CD4-positive, alpha-beta T cell (primary cell): Measurements from ENCODE around the gene MFAP3. TPM values are rescaled to one million over a fixed set of nuclear protein-coding genes. Genes with fewer than 3 reads are reported as not detected.

Experiments used
- ATAC-seq: fragments of 200-7000 bp; cut with Tn5 transposase; one replicate; pipeline ENCODE4 v1.10.0; 2022; ENCODE audit warnings: mild to moderate bottlenecking; ENCODE audit not compliant: poor library complexity
- CTCF ChIA-PET: fragments of 350-600 bp; sonication (Branson Sonifier 250); formaldehyde crosslinking; loops from one replicate; lab custom pipeline; 2021; ENCODE audit warnings: antibody characterized with exemption, inconsistent platforms; lab: Charles Lee
- POLR2A ChIA-PET: fragments of 350-600 bp; sonication (Branson Sonifier 250); formaldehyde crosslinking; loops from one replicate; lab custom pipeline; 2021; ENCODE audit warnings: antibody characterized with exemption, inconsistent platforms; lab: Charles Lee
- DNase-seq, 14 experiments: peaks; one replicate each; pipeline ENCODE4 v3.0.0-alpha.2; 2013 to 2020; ENCODE audit warnings: mixed read lengths in 2 of 14
- H3K27ac ChIP-seq, 2 donors: one replicate each; pipeline versions ENCODE4 v1.5.1 to v1.7.0; 2013; ENCODE audit warnings: low read length in 2 of 2, low read depth in 1 of 2, mild to moderate bottlenecking in 1 of 2
- H3K27me3 ChIP-seq, 2 experiments: 1 replicate in 1 of 2; 2 replicates in 1 of 2; pipeline versions ENCODE4 v1.6.1 to v1.7.0; 2013; ENCODE audit warnings: low read length in 2 of 2, control low read depth in 1 of 2, mild to moderate bottlenecking in 1 of 2, moderate library complexity in 1 of 2; ENCODE audit not compliant: insufficient read depth in 2 of 2, control insufficient read depth in 1 of 2
- H3K36me3 ChIP-seq: one replicate; pipeline ENCODE4 v1.6.1; 2013; ENCODE audit warnings: low read length, control low read depth; ENCODE audit not compliant: insufficient read depth
- H3K4me1 ChIP-seq: one replicate; pipeline ENCODE4 v1.6.1; 2013; ENCODE audit warnings: low read length, control low read depth; ENCODE audit not compliant: insufficient read depth
- H3K4me3 ChIP-seq: one replicate; pipeline ENCODE4 v1.5.1; 2013; ENCODE audit warnings: mild to moderate bottlenecking, low read length, moderate library complexity
- H3K9me3 ChIP-seq, 2 experiments: 1 replicate in 1 of 2; 2 replicates in 1 of 2; pipeline versions ENCODE4 v1.6.1 to v1.7.0; 2013; ENCODE audit warnings: low read length in 2 of 2, mild to moderate bottlenecking in 2 of 2, control low read depth in 1 of 2, moderate library complexity in 1 of 2; ENCODE audit not compliant: control insufficient read depth in 1 of 2, insufficient read depth in 1 of 2
- H3K27ac Mint-ChIP-seq: one replicate; pipeline ENCODE4 v1.8.0; 2020; ENCODE audit warnings: mixed read lengths
- H3K27me3 Mint-ChIP-seq: one replicate; pipeline ENCODE4 v1.8.0; 2021; ENCODE audit warnings: mixed read lengths
- H3K36me3 Mint-ChIP-seq: one replicate; pipeline ENCODE4 v1.8.0; 2021; ENCODE audit warnings: low read depth, mixed read lengths
- H3K4me1 Mint-ChIP-seq: one replicate; pipeline ENCODE4 v1.8.0; 2021; ENCODE audit warnings: low read depth, mixed read lengths
- H3K4me3 Mint-ChIP-seq: one replicate; pipeline ENCODE4 v1.8.0; 2020; ENCODE audit warnings: mild to moderate bottlenecking, mixed read lengths
- H3K9me3 Mint-ChIP-seq: one replicate; pipeline ENCODE4 v1.8.0; 2020; ENCODE audit warnings: mixed read lengths
- intact Hi-C, 2 experiments: fragments of 100-400 bp; cut with DNase I in 1 of 2; cut with micrococcal nuclease in 1 of 2; formaldehyde crosslinking; loops; one replicate each; pipeline versions ENCODE4 v1.15.1 to v1.9.0; 2023 to 2025; cut with DNase I, micrococcal nuclease
- total RNA-seq, 174 experiments: library from RNA in 2 of 174; stranded (reverse) in 2 of 174; gene quantifications; one replicate each; pipeline ENCODE4 v1.2.3 and lab custom pipeline; 2021 to 2026
- TF ChIP-seq, protein P1 (sequence below): fragments of 200-600 bp; IDR thresholded peaks from one replicate; pipeline ENCODE4 v1.8.0; 2022; ENCODE audit warnings: antibody characterized with exemption, mild to moderate bottlenecking

The MFAP3 gene
- total RNA-seq, 2 experiments from 2014 or later, result 14.9 to 17.7 TPM

DNA sequence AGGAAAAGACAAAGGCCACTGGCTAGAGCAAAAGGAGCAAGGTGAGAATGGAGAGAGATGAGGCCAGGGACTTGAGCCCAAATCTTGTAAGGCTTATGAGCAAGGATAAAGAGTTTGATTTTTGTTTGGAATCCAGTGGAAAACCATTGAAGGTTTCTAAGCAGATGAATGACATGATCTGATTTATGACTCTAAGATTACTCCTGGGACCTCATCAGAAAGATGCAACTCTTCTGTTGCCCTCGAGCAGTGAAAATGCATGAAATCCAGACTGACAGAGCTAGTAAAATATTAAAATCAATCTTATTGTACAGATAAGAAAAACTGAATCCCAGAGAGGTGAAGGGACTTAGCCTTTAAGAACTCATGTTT lies 677 bp downstream of the MFAP3 start:
- H3K9me3 ChIP-seq, result no peaks in the 10 kb centered on the region
- H3K36me3 ChIP-seq, result peaks cover 6% of the 10 kb centered on the region
- TF ChIP-seq, protein P1, sequence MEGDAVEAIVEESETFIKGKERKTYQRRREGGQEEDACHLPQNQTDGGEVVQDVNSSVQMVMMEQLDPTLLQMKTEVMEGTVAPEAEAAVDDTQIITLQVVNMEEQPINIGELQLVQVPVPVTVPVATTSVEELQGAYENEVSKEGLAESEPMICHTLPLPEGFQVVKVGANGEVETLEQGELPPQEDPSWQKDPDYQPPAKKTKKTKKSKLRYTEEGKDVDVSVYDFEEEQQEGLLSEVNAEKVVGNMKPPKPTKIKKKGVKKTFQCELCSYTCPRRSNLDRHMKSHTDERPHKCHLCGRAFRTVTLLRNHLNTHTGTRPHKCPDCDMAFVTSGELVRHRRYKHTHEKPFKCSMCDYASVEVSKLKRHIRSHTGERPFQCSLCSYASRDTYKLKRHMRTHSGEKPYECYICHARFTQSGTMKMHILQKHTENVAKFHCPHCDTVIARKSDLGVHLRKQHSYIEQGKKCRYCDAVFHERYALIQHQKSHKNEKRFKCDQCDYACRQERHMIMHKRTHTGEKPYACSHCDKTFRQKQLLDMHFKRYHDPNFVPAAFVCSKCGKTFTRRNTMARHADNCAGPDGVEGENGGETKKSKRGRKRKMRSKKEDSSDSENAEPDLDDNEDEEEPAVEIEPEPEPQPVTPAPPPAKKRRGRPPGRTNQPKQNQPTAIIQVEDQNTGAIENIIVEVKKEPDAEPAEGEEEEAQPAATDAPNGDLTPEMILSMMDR, result no peak
- H3K27ac ChIP-seq, result no peak overlapping the region
- peaks cover 78% of the 10 kb centered on the region for H3K4me1 Mint-ChIP-seq
- intact Hi-C loops, result loop anchor here in 1 of 2 experiments (2.0 to 5.0 kb wide), 3 partner anchors 148 to 823 kb away; partner anchors contain the start of gene SAP30L
- ATAC-seq, result no peak
- no peak for DNase-seq
- H3K9me3 Mint-ChIP-seq, result no peaks in the 10 kb centered on the region
- ChIA-PET POLR2A (interaction anchor here (0.6 to 2.2 kb wide), 15 partner anchors 8 to 898 kb away, joined by 3 to 51 read pairs (median 5); partner anchors contain the start of genes GALNT10, GEMIN5 and SAP30L), CTCF (no interaction called here)
- peak overlapping the region; percentile 98 for H3K27ac Mint-ChIP-seq
- H3K4me1 ChIP-seq, result peaks cover 17% of the 10 kb centered on the region
- no peaks in the 10 kb centered on the region for H3K27me3 ChIP-seq
- no peaks in the 10 kb centered on the region for H3K27me3 Mint-ChIP-seq
- peak overlapping the region; percentile 92 for H3K4me3 ChIP-seq
- peak overlapping the region; percentile 99 for H3K4me3 Mint-ChIP-seq
- peaks cover 29% of the 10 kb centered on the region for H3K36me3 Mint-ChIP-seq

DNA sequence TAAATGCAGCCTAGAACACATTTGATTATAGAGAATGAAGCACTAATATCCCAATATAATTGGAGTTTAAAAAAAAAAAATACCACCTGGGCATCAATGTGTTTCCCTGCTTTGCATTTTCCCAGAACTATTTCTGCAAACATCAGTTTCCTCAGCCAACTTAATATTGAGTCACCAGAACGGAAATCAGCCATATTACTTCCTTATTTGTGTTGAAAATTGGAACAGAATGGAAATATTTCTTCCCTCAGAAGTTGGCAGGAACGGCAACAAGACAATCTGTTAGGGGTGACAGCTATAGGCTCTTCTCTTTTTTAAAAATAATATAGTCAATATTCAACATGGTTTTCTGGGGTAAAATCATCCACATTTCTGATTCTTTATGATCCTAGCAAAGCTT lies 4.0 kb downstream of the MFAP3 start:
- no peak for ATAC-seq
- DNase-seq, result no peak
- Histone ChIP-seq H3K9me3 (no peaks in the 10 kb centered on the region), H3K27ac (no peak overlapping the region), H3K27me3 (no peaks in the 10 kb centered on the region), H3K36me3 (peaks cover 7% of the 10 kb centered on the region), H3K4me1 (peaks cover 20% of the 10 kb centered on the region), H3K4me3 (no peak overlapping the region)
- TF ChIP-seq, protein P1, result no peak
- Mint-ChIP-seq H3K4me1 (peaks cover 87% of the 10 kb centered on the region), H3K9me3 (no peaks in the 10 kb centered on the region), H3K27me3 (no peaks in the 10 kb centered on the region), H3K27ac (no peak overlapping the region), H3K4me3 (no peak overlapping the region), H3K36me3 (peaks cover 56% of the 10 kb centered on the region)
- POLR2A ChIA-PET, result interaction anchor here (1.4 kb wide), 1 partner anchor 147 kb away, joined by 3 read pairs; no protein-coding TSS in a partner anchor
- intact Hi-C loops, result loop anchor here in 1 of 2 experiments (5.0 kb wide), 1 partner anchor 895 kb away; the partner anchor contains the start of gene GEMIN5
- CTCF ChIA-PET, result interaction anchor here (1.1 kb wide), 1 partner anchor 29 kb away, joined by 4 read pairs; no protein-coding TSS in a partner anchor

GRCh38 chr5:154044099-154044498 lies 5.3 kb downstream of the MFAP3 start:
- Mint-ChIP-seq H3K36me3 (peaks cover 54% of the 10 kb centered on the region), H3K27ac (peak overlapping the region; percentile 41), H3K4me1 (peaks cover 86% of the 10 kb centered on the region), H3K4me3 (no peak overlapping the region), H3K9me3 (no peaks in the 10 kb centered on the region), H3K27me3 (no peaks in the 10 kb centered on the region)
- no peak for ATAC-seq
- Histone ChIP-seq H3K27me3 (no peaks in the 10 kb centered on the region), H3K9me3 (no peaks in the 10 kb centered on the region), H3K36me3 (peaks cover 7% of the 10 kb centered on the region), H3K4me1 (peaks cover 16% of the 10 kb centered on the region), H3K27ac (no peak overlapping the region), H3K4me3 (no peak overlapping the region)
- intact Hi-C loops, result loop anchor here in 1 of 2 experiments (5.0 kb wide), 1 partner anchor 893 kb away; the partner anchor contains the start of gene GEMIN5
- DNase-seq, result no peak
- TF ChIP-seq, protein P1, result no peak
- ChIA-PET POLR2A (no interaction called here), CTCF (no interaction called here)
